H4 (cell line): Measurements from ENCODE around the gene C9orf43. TPM values are rescaled to one million over a fixed set of nuclear protein-coding genes. Genes with fewer than 3 reads are reported as not detected.
"Not testable (repeated sequence)": the region's sequence is repeated elsewhere in the genome, so short reads cannot be mapped to it uniquely, and the experiment has no call there.

Source experiments
- DNase-seq: peaks from one replicate; pipeline ENCODE4 v3.0.0-alpha.2; 2015; ENCODE audit warnings: low spot score
- total RNA-seq: library from RNA; depleted of rRNA; stranded (reverse); fragments of >200 nt; shearing (Covaris generic); gene quantifications from 2 replicates; pipeline ENCODE4 v1.2.3, GENCODE V29; 2014

C9orf43 gene
- total RNA-seq, 1 experiment from 2014 or later = 1.1 TPM

GRCh38 chr9:113381441-113381840, 29.1 kb upstream of the C9orf43 start:
- DNase-seq = not testable (repeated sequence)

GRCh38 chr9:113381909-113382411, 28.6 kb upstream of the C9orf43 start:
- no peak for DNase-seq

- DNase-seq = no peak
Observed at GRCh38 chr9:113386571-113387393, 23.8 kb upstream of the C9orf43 start.

GRCh38 chr9:113387560-113388230, 22.9 kb upstream of the C9orf43 start:
- DNase-seq = no peak

GRCh38 chr9:113388833-113389232, 21.7 kb upstream of the C9orf43 start:
- DNase-seq = no peak

- DNase-seq = no peak
Observed at GRCh38 chr9:113389451-113389850, 21.1 kb upstream of the C9orf43 start.

GRCh38 chr9:113390192-113390960, 20.2 kb upstream of the C9orf43 start:
- DNase-seq = no peak

GRCh38 chr9:113391917-113392316, 18.6 kb upstream of the C9orf43 start:
- DNase-seq = no peak

GRCh38 chr9:113393281-113393680, 17.3 kb upstream of the C9orf43 start:
- DNase-seq = no peak

- no peak for DNase-seq
Observed at GRCh38 chr9:113395000-113395861, 15.3 kb upstream of the C9orf43 start.

- DNase-seq = no peak
Observed at GRCh38 chr9:113397203-113397631, 13.3 kb upstream of the C9orf43 start.

- no peak for DNase-seq
Observed at GRCh38 chr9:113398796-113399195, 11.8 kb upstream of the C9orf43 start.

- DNase-seq = no peak
Observed at GRCh38 chr9:113399646-113400200, 10.8 kb upstream of the C9orf43 start.

- DNase-seq = peak; percentile 95
Observed at GRCh38 chr9:113401027-113401792, 9.3 kb upstream of the C9orf43 start, which contains the start of gene ALAD. ALAD (minus strand) TSS chr9:113401284; CDS start chr9:113393559, 7,725 bp downstream.

- DNase-seq = no peak
Observed at GRCh38 chr9:113403646-113404045, 6.9 kb upstream of the C9orf43 start.

- DNase-seq = not testable (repeated sequence)
Observed at GRCh38 chr9:113406353-113406752, 4.2 kb upstream of the C9orf43 start.

- peak; percentile 68 for DNase-seq
Observed at GRCh38 chr9:113406873-113407511, 3.6 kb upstream of the C9orf43 start.

GRCh38 chr9:113409481-113409880, 1.1 kb upstream of the C9orf43 start:
- DNase-seq = no peak

- DNase-seq = no peak
Observed at GRCh38 chr9:113409883-113410206, 702 bp upstream of the C9orf43 start.
